Measurements from ENCODE around the gene GRM8. TPM values are rescaled to one million over a fixed set of nuclear protein-coding genes. Genes with fewer than 3 reads are reported as not detected.

The GRM8 gene
- total RNA-seq, 1 donor from 2014 or later: 1.8 TPM

- no peak for DNase-seq (ENCODE audit: low spot score)
- intact Hi-C loops (cut with DNase I): no loop called here
- no peak for ATAC-seq
These were observed 97.8 kb downstream of the GRM8 start for GRCh38 chr7:127154958-127155357.

GRCh38 chr7:127154101-127154500, 98.6 kb downstream of the GRM8 start:
- intact Hi-C loops (cut with DNase I): no loop called here
- ATAC-seq: no peak

GRCh38 chr7:127153315-127153714, 99.4 kb downstream of the GRM8 start:
- intact Hi-C loops (cut with DNase I): no loop called here
- DNase-seq (ENCODE audit: low spot score) (no peak), ATAC-seq (no peak)

More at GRCh38 chr7:127154101-127154500, 98.6 kb downstream of the GRM8 start:
- DNase-seq (ENCODE audit: low spot score): no peak

GRCh38 chr7:127152423-127152822, 100.3 kb downstream of the GRM8 start:
- DNase-seq (ENCODE audit: low spot score): no peak
- no peak for ATAC-seq
- intact Hi-C loops (cut with DNase I): no loop called here

GRCh38 chr7:127151379-127151778, 101.4 kb downstream of the GRM8 start:
- ATAC-seq: no peak
- intact Hi-C loops (cut with DNase I): no loop called here
- no peak for DNase-seq (ENCODE audit: low spot score)

- DNase-seq (ENCODE audit: low spot score) (no peak), ATAC-seq (no peak)
- intact Hi-C loops (cut with DNase I): no loop called here
These were observed 102.2 kb downstream of the GRM8 start for GRCh38 chr7:127150543-127150942.

- intact Hi-C loops (cut with DNase I): no loop called here
- ATAC-seq (no peak), DNase-seq (ENCODE audit: low spot score) (no peak)
These were observed 105.8 kb downstream of the GRM8 start for GRCh38 chr7:127146746-127147536.

GRCh38 chr7:127137146-127137545, 115.6 kb downstream of the GRM8 start:
- ATAC-seq (no peak), DNase-seq (ENCODE audit: low spot score) (no peak)
- intact Hi-C loops (cut with DNase I): no loop called here

GRCh38 chr7:127135871-127136485, 116.8 kb downstream of the GRM8 start:
- DNase-seq (ENCODE audit: low spot score) (no peak), ATAC-seq (no peak)
- intact Hi-C loops (cut with DNase I): no loop called here

GRCh38 chr7:127123220-127123619, 129.5 kb downstream of the GRM8 start:
- ATAC-seq (no peak), DNase-seq (ENCODE audit: low spot score) (no peak)
- intact Hi-C loops (cut with DNase I): no loop called here

GRCh38 chr7:127119517-127119916, 133.2 kb downstream of the GRM8 start:
- no peak for ATAC-seq
- no peak for DNase-seq (ENCODE audit: low spot score)

GRCh38 chr7:127114742-127115265, 137.9 kb downstream of the GRM8 start:
- DNase-seq (ENCODE audit: low spot score) (no peak), ATAC-seq (no peak)
- intact Hi-C loops (cut with DNase I): no loop called here

More at GRCh38 chr7:127119517-127119916, 133.2 kb downstream of the GRM8 start:
- intact Hi-C loops (cut with DNase I): no loop called here

GRCh38 chr7:127107601-127108007, 145.1 kb downstream of the GRM8 start:
- intact Hi-C loops (cut with DNase I): no loop called here
- no peak for DNase-seq (ENCODE audit: low spot score)
- ATAC-seq: no peak

- ATAC-seq (no peak), DNase-seq (ENCODE audit: low spot score) (no peak)
- intact Hi-C loops (cut with DNase I): no loop called here
These were observed 159.4 kb downstream of the GRM8 start for GRCh38 chr7:127093340-127093739.

GRCh38 chr7:127091620-127092019, 161.1 kb downstream of the GRM8 start:
- intact Hi-C loops (cut with DNase I): no loop called here

GRCh38 chr7:127089146-127089545, 163.6 kb downstream of the GRM8 start:
- intact Hi-C loops (cut with DNase I): no loop called here
- DNase-seq (ENCODE audit: low spot score): no peak
- no peak for ATAC-seq

More at GRCh38 chr7:127091620-127092019, 161.1 kb downstream of the GRM8 start:
- DNase-seq (ENCODE audit: low spot score): no peak
- no peak for ATAC-seq

GRCh38 chr7:127081539-127081938, 171.2 kb downstream of the GRM8 start:
- DNase-seq (ENCODE audit: low spot score) (no peak), ATAC-seq (no peak)
- intact Hi-C loops (cut with DNase I): no loop called here

- DNase-seq (ENCODE audit: low spot score) (no peak), ATAC-seq (no peak)
- intact Hi-C loops (cut with DNase I): no loop called here
These were observed 172.2 kb downstream of the GRM8 start for GRCh38 chr7:127080576-127080975.

- DNase-seq (ENCODE audit: low spot score): no peak
- intact Hi-C loops (cut with DNase I): no loop called here
These were observed 185.8 kb downstream of the GRM8 start for GRCh38 chr7:127066974-127067373.

GRCh38 chr7:127059475-127059874, 193.3 kb downstream of the GRM8 start:
- intact Hi-C loops (cut with DNase I): no loop called here
- DNase-seq (ENCODE audit: low spot score): no peak
- no peak for ATAC-seq

More at GRCh38 chr7:127066974-127067373, 185.8 kb downstream of the GRM8 start:
- no peak for ATAC-seq

Measured in sciatic nerve (tissue), 2 donors.